SW 1271 (cell line): ENCODE measurements around the gene CD7.

Source experiments
- DNase-seq, 2 experiments: peaks; one replicate each; lab custom pipeline; 2025; lab: John Stamatoyannopoulos, UW

The CD7 gene

DNA sequence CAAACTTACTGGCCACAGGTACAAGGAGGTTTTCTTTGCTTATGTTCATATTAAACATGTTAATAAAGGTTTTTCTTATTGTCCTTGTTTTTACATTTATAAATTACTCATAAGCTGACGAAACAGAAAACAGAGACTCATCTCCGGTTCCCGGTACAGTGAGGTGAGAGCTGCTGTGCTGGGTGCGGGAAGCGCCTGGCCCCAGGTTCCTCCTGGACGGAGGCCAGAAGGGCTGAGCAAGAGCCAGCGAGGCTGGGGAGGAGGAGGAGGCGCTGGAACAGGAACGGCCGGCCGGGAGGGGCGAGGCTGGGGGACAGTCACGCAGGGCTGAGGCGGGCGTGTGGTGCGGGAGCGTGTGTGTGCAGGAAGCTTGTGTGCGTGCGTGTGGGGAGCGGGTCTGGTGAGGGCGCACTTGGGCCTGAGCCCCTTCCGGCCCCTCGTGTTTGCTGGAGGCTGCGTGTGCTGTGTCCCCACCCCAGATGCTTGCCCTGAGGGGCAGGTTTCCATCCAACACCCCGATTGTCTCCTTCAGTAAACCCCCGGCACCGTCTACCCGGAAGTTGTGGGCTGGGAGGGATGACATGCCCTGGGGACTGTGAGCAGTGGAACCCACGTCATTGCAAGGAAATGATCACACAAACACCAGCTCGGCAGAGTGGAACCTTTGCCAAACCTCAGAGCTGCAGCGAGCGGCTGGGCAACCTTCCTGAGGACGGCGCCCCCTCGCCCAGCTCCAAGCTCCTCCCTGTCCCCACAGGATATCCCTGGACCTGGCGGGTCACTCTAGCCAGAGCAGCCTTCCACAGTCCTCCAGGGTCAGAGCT is 19.5 kb downstream of the CD7 start:
- DNase-seq, result peak; percentile 51 to 81

DNA sequence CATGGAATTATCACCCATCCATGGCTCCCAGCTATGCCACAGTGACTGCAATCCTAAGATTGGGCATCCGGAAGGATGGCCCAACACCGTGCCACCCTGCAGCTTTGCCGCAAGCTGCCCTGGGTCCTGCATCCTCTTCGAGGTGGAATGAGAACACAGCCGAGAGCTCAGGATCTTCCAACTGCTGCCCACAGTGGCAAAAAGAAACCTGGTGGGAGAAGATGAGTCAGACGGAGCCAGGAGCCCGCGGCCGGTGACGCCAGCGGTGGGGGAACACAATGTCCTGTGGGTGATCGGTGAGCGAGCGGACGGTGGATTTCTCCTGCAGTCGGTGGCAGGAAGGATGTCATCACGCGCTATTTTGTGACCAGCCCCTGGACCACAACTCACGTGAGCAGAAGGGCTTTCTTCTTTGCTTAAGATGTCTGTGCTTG is 20.1 kb downstream of the CD7 start:
- peak; percentile 69 to 75 for DNase-seq

DNA sequence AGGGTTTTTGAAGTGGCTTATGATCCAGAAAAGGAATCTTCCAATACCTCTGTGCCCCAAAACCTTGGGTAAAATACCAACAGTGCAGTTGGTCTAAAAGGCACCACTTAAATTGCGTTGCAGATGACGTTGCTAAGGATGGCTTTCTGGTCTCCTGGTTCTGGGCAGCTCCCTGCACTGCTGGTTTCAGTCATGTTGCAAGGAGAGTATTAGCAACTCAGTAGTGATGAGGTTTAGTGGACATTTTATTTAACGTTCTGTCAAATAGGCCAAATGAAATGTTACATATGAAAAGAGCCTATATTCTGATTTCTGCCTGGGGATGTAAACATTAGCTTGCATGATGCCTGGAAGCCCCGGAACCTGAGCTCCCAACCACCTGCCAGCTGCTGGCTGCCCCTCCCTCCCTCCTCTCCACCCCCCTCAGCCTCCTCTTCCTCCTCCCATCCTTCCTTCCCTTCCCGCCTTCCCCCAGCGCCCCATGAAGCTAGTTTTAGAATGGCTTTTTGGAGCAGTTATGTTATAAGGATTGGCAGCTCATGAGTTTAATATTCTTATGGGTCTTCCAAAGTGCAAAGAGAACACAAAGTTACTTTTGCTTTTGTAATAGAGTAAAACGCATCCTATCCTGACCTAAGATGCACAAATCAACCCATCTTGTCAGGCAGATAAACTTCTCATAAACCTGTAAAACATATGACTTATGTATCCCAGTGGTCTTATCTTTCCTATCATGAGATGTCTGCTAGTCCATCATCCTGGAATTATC is 20.7 kb downstream of the CD7 start:
- no peak for DNase-seq

DNA sequence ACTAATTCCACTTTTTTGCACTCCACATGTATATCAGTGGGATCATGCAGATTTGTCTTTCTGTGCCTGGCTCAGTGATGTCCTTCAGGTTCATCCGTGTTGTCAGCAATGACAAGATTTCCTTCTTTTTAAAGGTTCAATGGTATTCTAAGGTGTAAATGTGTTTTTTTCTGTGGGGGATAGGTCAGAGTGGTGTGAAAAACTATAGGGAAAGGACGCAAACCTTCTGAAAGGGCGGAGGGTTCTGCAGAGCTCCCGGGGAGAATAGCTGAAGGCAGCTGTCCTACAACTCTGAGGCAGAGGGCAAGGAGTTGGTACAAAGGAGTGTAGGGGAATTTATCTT is 22.0 kb downstream of the CD7 start:
- no peak for DNase-seq

DNA sequence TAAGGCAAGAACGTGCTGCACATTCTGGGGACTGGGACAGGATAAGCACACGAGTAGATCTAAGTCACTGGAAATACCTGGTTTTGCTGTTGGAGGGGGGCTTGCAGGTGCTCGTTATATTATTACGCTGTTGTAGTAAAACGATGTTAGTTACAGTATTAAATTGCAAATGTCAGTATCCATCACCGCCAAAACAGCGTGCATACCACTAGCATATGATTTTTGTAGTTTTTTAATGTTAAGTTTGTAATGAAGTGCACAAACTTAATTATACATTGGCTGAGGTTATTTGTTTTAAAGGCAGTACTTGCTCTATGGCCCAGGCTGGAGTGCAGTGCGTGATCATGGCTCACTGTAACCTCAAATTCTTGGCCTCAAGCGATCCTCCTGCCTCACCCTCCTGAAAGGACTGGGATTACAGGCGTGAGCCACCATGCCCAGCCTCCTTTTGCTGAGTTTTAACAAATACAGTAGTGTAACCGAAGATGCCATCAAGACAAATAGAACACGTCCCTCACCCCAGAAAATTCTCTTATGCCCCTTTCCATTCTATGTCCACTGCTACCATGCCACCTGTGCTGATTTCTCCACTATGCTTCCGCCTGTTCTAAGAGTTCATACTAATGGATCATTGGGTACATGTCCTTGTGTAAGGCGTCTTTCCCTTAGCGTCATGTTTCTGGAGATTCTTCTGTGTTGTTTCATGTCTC is 23.2 kb downstream of the CD7 start:
- no peak for DNase-seq

DNA sequence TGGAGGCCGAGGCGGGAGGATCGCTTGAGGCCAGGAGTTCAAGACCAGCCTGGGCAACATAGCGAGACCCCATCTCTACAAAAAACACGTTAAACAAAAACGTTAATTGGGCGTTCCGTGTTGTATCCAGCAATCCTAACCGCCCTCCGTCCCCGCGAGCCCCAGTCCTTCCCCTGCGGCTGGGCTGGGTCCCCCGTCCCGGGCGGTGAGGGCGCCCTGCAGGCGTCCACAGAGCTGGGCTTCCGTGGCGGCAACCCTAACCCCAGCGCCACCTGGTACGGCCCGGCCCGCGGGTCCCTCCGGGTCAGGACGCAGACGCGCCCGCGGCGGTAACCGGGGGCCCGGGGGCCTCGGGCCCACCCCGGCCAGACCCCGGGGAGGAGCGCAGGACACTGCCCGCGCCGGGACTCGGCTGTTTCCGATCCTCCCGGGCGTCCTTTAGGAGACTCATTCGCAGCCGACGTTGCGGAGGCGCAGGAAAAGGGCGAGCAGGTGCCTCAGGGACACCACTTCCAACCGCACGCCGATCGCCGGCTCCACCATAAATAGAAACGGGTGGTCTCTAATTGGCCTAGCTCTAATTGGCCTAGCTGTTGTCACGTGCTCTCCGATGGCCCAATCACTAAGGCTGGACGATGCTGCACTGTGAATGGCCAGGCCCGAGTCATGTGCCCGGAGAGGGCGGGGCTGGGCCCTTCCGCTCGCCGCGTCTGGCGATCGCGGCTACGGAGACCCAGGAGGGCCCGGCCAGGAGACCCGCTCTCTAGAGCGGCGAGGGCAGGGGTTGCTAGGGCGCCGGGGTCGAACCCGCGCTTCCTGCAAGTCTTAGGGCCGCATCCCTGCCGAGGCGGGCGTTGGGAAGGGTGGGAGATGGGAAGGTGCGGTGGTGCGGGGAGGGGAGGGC is 24.9 kb downstream of the CD7 start:
- peak; percentile 95 to 99 for DNase-seq

DNA sequence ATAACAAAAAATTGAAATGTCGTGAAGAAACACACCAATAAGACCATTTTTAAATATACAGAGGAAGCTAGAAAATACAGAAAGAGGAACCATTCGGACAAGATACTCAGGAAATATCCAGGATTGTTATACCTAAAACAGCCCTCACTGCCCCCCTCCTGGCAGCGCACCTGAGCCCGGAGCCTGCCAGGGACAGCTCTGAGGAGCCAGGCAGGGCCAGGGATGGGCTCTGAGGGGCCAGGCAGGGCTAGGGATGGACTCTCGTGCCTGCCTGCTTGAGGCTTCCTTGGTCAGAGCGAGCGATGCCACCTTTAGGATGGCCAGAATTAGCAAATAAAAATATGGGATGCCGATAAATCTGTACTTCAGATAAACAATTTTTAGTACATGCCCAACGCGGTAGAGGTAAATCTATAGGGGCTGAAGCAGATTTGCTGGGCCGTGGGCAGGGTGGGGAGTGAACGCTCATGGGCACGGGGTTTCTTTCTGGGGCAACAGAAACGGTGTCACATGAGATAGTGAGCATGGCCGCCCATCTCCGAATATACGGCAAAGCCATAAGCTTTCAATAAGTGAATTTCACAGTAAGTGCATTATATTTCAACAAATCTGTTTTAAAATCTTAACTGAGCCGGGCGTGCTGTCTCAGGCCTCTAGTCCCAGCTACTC is 25.7 kb downstream of the CD7 start:
- no peak for DNase-seq

DNA sequence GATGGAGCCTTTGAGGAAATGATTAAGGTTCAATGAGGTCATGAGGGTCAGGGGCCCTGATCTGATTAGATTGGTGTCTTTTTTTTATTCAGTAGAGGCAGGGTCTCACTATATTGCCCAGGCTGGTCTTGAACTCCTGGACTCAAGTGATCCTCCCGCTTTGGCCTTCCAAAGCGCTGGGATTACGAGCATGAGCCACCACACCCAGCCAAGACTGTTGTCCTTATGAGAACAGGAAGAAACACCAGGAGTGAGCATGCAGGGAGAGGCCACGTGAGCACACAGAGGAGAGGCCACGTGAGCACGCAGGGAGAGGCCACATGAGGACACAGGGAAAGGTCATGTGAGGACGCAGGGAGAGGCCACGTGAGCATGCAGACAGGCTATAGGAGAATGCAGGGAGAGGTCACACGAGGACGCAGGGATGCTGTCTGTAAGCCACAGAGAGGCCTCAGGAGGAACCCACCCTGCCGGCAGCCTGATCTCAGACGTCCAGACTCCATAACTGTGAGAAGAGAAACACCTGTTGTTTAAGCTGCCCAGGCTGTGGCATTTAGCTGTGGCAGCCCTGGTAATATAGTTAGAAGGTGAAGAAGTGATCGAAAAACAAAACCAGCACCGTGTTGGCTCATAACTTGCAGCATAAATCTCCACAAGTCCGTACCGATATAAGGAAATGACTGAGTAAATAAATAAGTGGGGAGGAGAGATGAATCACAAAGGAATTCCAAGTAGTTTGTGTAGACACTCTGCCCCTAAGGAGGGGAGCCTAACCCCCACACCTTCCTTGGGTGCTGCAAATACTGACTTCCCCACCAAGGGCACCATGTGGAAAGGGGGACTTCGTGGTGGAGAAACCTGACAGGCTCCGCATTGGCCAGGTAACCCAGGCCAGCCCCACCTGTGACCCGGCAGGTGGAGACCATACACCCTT is 29.3 kb downstream of the CD7 start:
- no peak for DNase-seq

DNA sequence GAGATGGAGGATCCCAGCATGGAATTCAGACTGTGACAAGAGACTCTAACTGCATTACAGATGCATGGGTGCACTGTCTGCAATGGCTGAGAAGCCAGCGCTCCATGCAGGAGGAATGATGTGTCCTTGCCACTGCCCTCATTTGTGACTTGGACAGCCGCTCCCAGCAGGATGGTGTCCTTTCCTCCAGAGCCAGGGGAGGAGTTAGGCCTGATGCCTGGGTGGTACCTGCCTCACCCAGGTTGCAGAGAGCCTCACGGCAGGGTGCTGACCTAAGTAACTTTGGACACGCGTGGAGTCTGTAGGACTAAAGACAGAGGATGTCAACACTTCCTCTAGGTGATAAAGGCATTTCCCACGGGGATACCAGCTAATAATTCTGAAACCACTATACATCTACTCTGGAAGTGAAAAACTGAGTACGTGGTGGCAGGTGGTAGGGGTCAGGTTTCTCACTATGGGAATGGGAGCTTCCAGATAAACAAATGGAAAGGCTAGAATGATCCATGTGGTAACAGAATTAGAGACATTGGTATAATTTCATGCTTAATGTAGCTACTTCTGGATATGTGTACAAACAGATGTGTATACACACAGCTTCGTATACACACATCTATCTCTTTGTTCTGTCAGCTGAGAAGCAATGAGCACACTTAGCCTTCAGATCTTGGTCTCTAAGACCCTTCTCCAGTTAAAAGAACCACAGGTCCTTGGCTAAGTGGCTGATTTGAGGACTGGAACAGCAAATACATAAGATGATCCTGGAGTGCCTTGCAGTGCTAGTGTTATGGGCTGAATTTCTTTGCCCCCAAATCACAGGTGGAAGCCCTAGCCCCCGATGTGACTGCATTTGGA is 30.2 kb downstream of the CD7 start:
- DNase-seq, result no peak

DNA sequence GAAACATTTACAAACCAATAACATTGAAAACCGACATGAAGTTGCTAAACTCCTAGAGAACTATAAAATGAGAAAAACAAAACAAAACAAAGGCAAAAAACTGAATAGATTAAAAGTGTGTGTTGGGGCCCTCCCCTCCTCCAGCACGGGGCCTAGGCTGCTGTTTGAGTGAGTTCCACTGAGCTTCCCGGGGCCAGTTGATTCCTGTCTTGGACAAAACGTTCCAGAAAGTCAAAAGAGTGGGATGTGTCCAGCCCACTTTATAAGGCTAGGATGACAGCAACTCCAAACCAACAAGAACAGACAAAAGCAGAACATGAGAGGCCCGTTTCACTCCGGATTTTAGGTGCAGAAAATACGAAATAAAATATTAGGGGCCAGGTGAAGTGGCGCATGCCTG is 32.3 kb downstream of the CD7 start:
- no peak for DNase-seq

DNA sequence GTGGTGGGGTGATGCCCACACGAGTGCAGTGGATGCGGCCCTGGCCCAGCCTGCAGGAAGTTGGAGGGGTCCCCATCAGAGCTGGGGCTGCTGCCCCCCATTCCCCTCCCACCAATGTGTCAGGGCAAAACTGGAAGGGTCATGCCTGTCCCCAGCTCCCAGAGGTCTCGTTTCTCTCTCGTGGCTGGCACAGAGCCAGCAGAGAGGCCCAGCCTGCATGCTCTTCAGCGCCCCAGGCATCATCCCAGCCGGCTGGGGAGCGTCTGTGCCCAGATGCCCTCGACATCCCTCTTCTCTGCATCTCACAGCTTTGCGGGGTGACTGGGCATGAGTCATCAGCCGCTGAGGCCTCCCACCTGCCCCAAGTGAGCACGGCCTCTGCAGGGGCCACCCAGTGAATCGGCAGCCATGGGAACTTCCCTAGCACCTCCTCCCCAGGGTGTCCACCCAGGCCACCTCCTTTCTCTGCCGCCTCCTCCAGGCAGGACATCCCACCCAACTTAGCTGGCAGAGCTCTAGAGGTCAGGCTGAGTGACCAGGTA is 34.1 kb downstream of the CD7 start:
- no peak for DNase-seq

DNA sequence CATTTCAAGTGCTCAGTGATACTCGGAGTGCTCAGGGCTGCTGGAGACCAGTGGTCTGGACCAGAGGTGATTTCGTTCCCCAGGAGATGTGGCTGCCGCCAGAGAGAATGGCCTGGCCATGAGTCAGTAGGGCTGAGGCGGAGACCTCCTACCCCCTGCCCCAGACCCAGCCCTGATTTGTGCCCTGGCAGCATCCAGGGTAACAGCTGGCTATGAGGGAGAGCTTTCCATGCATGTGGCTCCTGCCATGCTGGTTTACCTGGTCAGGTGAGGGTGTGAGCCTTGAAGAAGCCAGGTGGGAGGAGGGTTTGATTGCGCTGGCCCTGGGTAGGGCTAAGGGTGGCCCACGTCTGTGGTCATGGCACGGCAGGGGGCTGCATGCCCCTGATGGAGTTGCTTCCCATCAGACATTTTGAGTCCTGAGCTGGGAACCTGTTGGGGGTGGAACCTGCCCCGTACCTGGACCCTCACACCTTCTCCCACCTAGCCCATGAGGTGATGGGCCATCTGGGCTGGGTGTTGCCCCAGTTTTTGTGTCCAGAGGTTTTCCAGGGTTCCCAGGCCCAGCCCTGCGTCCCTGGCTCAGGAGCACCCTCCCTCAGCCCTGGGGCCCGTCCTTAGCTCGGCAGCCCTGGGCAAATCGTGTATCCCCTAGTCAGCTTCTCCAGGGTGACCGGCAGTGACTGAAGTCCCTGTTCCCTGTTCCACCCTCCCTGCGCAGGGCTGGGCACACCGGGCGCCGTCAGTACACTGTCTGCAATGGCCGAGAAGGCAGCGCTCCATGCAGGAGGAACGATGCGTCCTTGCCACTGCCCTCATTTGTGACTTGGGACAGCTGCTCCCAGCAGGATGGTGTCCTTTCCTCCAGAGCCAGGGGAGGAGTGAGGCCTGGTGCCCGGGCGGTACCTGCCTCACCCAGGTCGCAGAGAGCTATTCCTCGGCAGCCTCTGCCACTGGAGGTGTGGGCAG is 34.9 kb downstream of the CD7 start:
- no peak for DNase-seq

DNA sequence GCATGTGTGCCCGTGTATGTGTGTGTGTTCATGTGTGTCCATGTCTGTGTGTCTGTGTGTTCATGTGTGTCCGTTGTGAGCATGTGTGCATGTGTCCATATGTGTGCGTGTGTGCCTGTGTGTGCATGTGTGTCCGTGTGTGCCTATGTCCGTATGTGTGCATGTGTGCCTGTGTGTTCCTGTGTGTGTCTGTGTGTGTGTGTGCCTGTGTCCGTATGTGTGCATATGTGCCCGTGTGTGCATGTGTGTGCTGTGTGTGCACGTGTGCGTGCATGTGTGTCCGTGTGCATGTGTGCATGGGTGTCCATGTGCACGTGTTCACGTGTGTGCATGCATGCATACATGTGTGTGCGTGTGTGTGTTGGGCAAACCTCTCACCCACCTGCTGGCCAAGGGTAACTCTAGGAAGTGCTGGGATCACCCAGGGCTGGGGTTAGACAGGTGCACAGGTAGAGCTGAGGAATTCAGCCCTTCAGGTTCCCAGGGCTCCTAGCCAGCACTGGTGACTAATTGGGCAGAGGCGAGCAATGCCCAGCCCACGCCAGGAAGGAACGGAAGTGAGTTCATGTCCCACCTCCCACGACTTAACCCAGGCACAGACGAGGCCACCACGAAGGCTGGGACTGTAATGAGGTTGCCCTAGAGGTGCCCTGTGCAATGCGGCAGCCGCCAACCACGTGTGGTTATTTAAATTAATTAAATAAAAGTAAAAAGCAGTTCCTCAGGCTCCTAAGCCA is 35.7 kb downstream of the CD7 start:
- no peak for DNase-seq

DNA sequence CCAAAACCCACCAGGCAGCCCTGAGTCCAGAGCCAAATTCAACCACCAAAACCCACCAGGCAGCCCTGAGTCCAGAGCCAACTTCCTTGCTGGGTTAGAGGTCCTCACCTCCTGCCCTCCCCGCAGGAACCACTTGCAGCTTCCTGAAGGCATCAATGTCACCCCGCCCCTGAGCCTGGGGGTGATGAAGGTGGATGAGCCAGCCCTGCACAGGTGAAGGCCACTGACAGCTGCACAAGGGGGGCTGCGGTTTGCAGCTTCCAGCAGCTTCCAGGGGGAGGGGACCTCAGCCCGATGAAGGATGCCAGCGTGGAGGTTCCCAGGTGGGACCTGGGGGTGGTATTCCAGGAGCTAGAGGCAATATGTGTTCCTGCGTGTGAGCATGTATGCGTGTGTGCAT is 36.3 kb downstream of the CD7 start:
- no peak for DNase-seq

DNA sequence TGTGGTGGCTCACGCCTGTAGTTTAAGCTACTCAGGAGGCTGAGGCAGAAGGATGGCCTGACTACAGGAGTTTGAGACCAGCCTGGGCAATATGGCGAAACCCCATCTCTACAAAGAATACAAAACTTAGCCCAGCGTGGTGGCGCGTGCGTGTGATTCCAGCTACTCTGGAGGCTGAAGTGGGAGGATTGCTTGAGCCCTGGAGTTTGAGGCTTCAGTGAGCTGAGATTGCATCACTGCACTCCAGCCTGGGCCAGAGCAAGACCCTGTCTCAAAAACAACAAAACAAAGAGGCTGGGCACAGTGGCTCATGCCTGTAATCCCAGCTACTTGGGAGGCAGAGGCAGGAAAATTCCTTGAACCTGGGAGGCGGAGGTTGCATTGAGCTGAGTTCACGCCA is 36.9 kb downstream of the CD7 start:
- DNase-seq, result no peak

DNA sequence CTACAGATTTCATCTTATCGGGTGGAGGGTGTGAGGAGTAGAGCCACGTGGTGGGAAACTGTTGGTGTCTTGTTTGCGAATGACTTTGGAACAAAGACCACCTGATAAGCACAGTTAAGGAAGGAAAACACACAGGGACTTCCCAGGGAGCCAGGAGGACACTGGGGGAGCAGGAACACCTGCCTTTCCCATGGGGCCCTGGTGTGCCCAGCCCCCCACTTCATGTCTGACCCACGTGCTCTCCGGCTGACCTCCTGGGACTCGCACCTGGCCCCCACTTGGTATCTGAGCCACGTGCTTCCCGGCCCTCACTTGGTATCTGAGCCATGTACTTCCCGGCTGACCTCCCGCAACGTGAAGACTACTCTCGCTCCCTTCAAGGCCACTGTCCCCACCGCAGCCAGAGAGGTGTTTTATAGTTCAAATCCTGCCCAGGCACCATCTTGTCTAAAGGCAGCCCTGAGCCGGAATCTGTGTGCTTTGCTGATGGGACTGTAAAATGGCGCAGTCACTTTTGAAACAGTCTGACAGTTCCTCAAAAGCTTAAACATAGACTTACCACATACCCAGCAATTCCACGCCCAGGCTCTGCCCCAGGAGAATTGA is 38.5 kb downstream of the CD7 start:
- DNase-seq, result no peak

DNA sequence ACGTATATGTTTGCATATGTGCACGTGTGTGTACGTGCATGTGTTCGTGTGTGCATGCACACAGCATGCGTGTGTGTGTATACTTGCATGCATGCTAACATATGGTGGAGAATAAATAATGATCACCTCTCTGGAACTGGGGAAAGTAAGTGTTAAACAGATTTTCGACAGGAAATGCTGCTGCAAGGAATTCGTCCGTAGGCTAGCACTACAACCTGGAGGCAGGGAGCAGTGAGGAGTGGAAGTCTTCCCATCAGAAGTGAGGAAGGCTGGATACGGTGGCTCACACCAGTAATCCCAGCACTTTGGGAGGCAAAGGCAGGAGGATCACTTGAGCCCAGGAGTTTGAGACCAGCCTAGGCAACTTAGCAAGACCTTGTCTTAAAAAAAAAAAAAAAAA is 39.1 kb downstream of the CD7 start:
- no peak for DNase-seq
